Renal cortical epithelial cell (primary cell): Measurements from ENCODE around the gene LRRC71. TPM values are rescaled to one million over a fixed set of nuclear protein-coding genes. Genes with fewer than 3 reads are reported as not detected.
"Not testable (repeated sequence)": the region's sequence is repeated elsewhere in the genome, so short reads cannot be mapped to it uniquely, and the experiment has no call there.

Source experiments
- DNase-seq: peaks from one replicate; pipeline ENCODE4 v3.0.0-alpha.2; 2011; ENCODE audit warnings: low read depth
- total RNA-seq: library from RNA; depleted of rRNA; stranded (reverse); fragments of >200 nt; gene quantifications from 2 replicates; pipeline ENCODE4 v1.2.3, GENCODE V29; 2014

The LRRC71 gene
- total RNA-seq, 1 donor from 2014 or later = not detected

- DNase-seq = no peak
Observed at GRCh38 chr1:156905651-156906050, 14.8 kb upstream of the LRRC71 start.

GRCh38 chr1:156906206-156906906 lies 14.1 kb upstream of the LRRC71 start:
- DNase-seq = no peak

GRCh38 chr1:156908541-156908940 lies 11.9 kb upstream of the LRRC71 start:
- DNase-seq = no peak

GRCh38 chr1:156908955-156909354 lies 11.5 kb upstream of the LRRC71 start:
- no peak for DNase-seq

- DNase-seq = no peak
Observed at GRCh38 chr1:156909671-156910070, 10.8 kb upstream of the LRRC71 start.

- DNase-seq = no peak
Observed at GRCh38 chr1:156910309-156910782, 10.1 kb upstream of the LRRC71 start.

GRCh38 chr1:156911577-156912298 lies 8.7 kb upstream of the LRRC71 start:
- DNase-seq = no peak

- no peak for DNase-seq
Observed at GRCh38 chr1:156912310-156912709, 8.1 kb upstream of the LRRC71 start.

GRCh38 chr1:156912861-156913808 lies 7.3 kb upstream of the LRRC71 start:
- no peak for DNase-seq

GRCh38 chr1:156913809-156914387 lies 6.5 kb upstream of the LRRC71 start:
- DNase-seq = no peak

GRCh38 chr1:156914440-156914856 lies 6.0 kb upstream of the LRRC71 start:
- DNase-seq = no peak

GRCh38 chr1:156921053-156921529 lies 659 bp downstream of the LRRC71 start:
- DNase-seq = no peak

GRCh38 chr1:156922986-156923669 lies 2.7 kb downstream of the LRRC71 start:
- DNase-seq = no peak

- no peak for DNase-seq
Observed at GRCh38 chr1:156923670-156924477, 3.4 kb downstream of the LRRC71 start.

GRCh38 chr1:156924478-156925153 lies 4.2 kb downstream of the LRRC71 start:
- no peak for DNase-seq

- DNase-seq = no peak
Observed at GRCh38 chr1:156925154-156926010, 5.0 kb downstream of the LRRC71 start.

- peak; percentile 45 for DNase-seq
Observed at GRCh38 chr1:156926175-156926574, 5.7 kb downstream of the LRRC71 start.

GRCh38 chr1:156926695-156927094 lies 6.3 kb downstream of the LRRC71 start:
- not testable (repeated sequence) for DNase-seq
